HG03280 (cell line): Measurements from ENCODE around the gene CPXM2.

Source experiments
- ATAC-seq: cut with Tn5 transposase; IDR thresholded peaks from one replicate; pipeline ENCODE4 v1.9.1; 2021; ENCODE audit warnings: mild to moderate bottlenecking, moderate library complexity; ENCODE audit not compliant: unreplicated experiment

CPXM2 gene

DNA sequence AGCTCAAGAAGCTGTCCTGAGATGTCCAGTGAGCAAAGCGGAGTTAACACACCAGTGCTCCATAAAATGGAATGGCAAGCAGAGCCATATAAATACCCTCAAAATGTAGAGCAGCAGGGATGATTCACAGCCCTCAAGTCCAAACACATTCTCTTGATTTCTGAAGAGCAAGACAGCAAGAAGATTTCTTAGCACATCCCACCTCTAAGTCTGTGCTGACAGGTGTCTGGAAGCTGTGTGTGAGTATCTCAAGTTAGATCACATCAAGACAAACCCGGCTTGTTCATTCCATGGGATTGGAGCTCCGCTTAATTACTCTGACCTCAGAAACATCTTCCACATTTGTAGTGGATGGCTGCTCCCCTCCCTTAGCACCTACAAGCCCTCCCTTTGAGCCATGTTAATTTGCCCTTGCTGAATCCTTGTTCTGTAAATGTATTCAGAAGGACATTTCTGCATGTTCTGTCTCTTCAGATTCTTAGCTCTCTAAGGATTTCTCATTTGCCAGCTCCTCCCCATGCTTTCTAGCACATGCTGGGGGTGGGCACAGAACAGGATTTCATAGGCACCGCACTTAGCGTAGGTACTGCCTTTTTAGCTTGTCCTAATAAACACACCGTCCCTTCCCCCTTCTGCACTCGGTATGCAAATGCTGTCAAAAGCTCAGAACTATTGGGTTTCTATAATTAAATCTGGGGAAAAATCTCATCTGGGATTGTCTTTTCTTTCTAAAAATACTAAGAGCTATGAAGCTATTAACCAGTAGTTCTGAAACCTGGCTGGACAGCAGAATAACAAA lies 112.7 kb downstream of the CPXM2 start:
- no peak for ATAC-seq

DNA sequence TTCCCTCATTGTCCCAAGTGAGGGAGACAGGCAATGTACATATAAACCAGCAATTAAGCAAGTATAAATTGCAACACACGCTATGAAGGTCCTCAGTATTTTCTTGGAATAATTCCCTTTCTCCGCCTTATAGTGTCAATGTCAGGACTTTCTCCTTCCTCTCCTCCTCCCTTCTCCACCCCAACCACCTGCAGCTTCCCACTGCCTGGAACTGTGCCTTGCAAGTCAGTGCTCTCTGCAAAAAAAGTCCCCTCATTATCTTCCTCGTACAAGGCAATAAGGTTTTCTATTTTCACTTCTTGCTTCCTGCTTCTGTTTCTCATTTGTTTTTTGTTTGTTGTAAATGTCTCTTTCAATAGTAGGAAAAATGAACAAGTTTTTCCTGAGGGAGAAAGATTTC lies 113.7 kb downstream of the CPXM2 start:
- no peak for ATAC-seq

DNA sequence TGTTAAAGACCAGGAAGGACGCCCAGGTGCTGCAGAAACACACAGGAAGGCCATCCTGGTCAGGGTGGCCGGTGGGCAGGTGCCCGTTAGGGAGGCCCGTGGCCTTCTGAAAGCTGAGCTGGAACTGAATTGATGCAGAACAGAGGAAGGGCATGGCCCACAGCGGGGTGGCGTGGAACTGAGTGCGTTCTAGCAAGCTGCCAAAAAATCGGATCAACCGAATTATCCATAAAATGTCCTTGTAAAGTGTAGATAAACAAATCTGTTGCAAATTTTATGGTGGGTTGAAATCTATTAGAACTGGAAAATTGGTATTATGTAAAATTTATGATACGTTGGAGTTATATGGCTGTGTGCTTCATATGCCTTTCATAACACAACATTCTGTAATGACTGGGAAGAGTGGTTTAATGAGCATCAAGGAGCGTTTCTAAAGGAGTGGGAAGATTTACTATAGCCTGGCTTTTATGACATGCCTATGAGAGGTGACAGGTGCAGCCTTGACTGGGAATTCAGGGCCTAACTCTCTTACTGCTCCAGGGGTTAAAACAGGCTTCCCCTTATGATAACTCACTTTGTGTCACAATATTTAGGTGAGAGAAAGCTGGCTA lies 117.4 kb downstream of the CPXM2 start:
- no peak for ATAC-seq

DNA sequence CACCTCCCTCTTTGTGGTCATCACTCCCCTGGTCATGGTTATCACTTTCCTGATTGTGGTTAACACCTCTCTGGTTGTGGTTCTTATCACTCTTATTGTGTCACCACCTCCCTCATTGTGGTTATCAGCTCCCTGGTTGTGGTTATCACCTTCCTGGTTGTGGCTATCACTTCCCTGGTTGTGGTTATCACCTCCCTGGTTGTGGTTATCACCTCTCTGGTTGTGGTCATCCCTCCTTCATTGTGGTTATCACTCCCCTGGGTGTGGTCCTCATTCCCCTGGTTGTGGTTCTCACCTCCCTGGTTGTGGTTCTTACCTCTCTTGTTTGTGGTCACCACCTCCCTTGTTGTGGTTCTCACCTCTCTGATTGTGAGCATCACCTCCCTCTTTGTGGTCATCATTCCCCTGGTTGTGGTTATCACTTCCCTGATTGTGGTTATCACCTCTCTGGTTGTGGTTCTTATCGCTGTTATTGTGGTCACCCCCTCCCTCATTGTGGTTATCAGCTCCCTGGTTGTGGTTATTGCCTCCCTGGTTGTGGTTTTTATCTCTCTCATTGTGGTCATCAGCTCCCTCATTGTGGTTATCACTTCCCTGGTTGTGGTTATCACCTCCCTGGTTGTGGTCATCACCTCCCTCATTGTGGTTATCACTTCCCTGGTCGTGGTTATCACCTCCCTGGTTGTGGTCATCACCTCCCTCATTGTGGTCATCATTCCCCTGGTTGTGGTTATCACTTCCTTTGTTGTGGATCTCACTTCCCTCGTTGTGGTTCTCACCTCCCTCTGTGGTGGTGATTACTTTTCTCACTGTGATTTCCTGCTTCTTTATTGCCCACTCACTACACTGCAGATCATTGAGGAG lies 118.7 kb downstream of the CPXM2 start:
- ATAC-seq, result no peak

DNA sequence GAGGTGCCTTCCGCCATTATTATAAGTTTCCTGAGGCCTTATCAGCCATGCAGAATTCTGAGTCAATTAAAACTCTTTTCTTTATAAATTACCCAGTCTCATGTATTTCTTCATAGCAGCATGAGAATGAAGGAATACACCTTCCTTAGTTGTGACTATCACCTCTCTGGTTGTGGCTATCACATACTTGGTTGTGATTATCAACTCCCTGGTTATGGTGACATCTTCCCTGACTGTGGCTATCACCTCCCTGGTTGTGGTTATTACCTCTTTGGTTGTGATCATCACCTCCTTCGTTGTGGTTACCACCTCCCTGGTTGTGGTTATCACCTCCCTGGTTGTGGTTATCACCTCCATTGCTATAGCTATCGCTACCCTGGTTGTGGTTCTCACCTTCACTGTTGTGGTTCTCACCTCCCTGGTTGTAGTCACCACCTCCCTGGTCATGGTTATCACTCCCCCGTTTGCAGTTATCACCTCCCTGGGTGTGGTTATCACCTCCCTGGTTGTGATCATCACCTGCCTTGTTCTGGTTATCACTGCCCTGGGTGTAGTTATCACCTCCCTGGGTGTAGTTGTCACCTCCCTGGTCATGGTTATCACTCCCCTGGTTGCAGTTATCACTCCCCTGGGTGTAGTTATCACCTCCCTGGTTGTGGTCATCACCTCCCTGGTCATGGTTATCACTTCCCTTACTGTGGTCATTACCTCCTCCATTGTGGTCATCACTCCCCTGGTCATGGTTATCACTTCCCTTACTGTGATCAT lies 119.5 kb downstream of the CPXM2 start:
- ATAC-seq, result no peak

DNA sequence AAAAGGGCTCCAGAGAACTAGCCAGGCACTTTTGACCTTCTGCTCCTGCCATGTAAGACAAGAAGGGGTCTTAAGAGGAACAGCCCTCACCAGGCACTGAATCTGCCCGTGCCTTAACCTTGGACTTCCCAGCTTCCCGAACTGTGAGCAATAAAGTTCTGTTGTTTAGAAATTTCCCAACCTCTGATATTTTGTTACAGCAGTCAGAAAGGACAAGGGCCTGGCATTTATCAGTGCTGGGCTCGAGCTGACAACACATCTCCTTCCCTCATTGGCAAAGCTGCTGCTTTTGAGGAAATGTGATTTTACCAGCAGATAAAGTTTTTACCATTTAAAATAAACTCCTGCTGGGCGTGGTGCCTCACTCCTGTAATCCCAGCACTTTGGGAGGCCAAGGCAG lies 122.0 kb downstream of the CPXM2 start:
- no peak for ATAC-seq

DNA sequence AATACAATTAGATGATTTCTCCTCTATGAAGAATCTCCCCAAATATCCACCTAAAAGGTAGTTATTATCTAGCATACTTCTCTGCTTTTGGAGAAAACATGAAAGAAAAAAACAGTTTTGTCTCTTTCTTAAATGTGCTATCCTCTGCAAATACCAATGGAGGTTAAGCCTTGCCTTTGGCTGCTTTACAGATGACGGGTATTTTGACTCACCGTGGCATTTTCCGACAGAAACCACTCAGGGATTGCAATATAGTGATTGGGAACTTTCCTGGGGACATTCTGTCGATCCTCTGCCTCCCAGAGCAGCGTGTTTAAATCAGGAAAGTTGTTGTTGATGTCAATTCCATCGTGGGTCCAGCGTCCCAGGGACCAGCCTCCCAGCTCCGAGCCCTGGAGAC lies 124.8 kb downstream of the CPXM2 start:
- no peak for ATAC-seq

DNA sequence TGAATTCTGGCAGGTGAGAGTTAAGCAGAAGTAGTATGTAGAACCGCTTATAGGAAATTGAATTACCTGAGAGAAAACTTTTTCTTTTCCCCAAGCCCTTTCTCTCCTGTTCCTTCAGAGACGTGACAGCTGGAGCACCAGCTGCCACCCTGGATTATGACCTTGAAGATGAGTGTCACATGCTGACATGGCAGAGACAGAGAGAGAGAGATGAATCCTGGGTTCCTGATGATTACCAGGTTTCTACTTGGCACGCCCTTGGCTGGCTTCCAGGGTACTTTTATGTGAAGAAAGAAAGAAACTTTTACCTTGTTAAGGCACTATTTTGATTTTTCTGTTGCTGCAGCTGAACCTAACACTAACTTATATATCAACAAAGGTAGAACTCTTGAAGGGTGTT lies 125.6 kb downstream of the CPXM2 start:
- no peak for ATAC-seq

DNA sequence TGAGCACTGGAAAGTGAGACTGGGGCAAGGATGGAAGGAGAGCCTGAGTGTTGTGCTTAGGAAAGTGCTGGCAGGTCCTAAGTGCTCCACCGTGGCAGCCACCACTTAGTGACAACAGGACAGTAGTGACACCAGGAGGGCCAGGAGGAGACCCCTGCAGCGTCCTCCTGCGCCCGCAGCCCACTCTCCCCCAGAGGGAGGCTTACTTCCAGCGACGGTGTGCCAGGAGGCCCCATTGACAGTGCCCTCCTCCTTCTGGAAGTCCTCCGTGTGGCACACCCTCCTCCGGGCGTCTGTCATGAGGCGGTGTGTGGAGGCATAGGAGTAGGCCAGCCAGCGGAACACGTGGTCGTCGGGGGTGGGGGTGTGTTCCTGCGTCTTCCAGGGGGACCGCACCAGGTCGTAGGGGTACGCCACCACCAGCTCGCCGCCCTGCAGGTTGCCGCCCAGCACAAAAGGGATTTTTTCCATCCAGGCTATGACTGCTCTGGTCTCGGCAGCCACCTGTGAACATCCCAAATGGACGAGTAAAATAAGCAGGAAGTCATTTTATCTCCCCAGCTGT lies 129.9 kb downstream of the CPXM2 start:
- ATAC-seq, result no peak

DNA sequence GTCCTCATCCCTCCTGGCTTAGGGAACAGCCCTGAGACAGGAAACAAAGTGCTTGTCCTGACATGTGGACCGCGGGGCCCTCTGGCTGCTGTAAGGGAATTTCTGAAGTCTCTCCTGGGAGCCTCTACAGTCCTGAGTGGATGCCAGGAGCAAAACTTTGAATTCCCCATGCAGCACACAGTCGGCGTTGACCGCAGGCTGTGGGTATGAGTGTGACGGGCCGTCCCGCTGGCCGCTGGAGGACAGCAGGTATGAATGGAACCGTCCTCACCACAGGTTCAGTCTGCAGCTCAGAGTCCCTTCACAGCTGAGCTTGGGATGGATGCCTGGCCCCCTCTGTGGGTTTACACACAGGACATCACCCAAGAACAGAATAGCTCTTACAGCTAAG lies 130.6 kb downstream of the CPXM2 start:
- no peak for ATAC-seq

DNA sequence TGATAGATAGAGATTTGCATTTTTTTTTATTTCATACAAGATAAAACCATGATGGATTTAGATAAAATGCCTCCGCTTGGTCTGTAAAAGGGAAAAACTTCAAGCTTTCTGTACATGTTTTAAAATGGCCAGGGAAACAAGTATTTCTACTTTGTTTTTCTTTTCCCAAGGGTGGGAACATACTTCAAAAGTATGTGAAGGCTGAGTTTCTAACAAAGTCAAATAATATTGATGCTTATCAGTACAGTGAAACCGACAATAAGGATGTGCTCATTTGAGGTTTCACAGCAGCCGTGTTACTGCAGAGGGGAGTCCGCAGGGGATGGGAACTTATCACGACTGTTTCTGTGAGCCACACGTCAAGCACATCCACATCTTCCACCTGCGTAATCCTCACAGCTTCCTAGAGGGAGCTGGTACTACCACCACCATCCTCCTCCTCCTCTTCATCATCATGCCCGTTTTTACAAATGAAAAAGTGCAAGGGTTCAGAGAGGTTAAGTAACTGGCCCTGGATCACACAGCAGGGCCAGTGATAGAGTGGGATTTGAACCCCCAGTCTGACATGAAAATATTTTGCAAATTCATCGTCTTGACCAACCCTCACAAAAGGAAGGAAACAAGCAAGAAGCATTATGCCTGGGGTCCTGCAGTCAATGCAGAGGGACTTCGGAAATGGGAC lies 131.1 kb downstream of the CPXM2 start:
- ATAC-seq, result no peak

DNA sequence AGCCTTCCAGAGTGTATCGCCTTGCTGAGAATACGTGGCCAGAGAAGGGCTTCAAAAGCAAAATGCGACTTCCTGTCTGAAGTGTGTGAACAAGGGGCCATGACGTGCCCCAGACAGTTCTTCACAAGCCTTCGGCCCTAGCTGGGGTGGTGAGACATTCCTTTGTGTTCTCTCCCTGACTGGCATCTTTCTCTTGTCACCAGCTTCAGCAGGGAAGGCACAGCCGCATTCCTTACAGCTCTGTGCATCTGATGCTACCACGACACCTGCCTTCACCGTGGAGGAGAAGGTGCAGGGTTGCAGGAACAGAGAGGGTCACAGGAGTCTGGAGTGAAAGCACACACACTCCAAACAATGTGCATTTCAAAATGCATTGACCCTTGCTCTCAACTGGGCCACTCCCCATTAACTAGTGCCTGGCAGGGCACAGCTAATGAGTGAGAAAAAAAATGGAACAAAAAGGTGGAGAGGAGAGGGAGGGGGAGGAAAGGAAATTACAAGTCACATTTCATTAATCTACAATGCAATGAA lies 132.0 kb downstream of the CPXM2 start:
- ATAC-seq, result no peak

DNA sequence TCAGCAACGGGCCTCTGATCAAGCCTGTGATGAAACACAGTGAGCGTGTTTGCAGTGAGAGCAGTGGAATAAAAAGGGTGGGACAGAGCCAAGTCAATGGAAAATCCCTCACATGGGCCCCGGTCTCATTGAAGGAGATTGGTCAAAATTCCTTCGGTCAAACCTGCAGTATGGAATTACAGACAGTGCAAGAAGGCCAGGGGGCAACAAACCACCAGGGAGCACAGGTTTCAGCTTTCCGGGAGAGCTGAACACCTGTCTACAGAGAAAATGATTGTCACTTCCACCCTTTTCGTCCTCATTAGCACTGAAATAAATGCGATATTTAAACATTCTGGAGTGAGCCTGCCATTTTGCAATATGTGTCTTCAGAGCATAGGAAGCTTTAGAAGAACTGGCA lies 132.6 kb downstream of the CPXM2 start:
- no peak for ATAC-seq

DNA sequence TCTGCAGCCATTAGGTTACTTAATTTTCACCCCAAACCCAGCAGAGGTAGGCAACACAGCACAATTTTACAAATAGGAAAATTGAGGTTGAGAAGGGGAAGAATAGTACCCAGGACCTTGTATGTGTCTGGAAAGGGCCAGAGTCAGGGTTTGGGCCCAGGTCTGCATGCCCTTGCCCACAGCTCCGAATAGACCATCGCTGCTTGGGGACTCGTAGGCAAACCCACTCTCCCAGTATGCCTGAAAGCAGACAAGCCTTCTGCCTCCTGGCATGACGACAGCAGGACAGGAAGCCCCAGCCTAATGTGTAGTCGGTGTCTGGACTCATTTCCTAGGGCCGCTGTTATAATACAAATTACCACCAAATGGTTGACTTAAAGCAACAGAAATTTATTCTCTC lies 133.8 kb downstream of the CPXM2 start:
- ATAC-seq, result no peak

DNA sequence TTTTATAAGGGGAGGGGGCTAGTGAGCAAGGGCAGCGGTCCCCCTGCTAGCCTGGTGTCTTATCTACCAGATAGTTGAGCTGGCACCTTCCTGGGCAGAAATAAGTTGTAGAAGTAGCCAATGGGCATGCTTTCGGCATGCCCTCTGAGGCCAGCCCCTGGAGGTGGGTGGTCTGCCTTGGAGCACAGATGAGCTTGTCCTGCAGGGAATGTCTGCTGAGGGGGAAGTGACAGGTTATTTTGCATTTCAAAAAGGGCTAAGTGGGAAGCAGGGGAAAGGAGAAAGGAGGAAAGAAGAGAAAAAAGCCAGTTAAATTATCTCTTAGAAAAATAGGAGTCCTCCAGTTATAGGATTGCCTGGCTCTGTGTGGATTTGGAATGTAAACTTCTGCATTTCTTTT lies 136.5 kb downstream of the CPXM2 start:
- no peak for ATAC-seq

DNA sequence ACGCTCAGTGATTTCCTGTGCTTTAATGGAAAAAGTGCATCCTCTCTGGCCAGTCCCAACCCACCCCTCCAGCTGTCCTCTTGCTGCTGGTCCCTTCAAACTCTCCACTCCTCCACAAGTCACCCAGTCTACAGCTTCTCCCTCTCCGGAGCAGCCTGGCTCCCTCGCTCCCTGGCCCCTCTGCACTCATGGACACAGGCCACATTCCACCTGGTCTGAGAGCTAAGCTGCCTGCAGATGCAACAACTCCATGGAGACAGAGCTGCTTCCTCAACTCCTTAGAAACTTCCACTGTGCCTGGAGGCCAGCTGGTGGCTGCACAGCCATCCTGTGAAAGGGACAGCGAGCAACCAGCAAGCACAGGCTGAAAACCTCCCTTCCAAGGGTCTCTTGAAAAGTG lies 137.5 kb downstream of the CPXM2 start:
- no peak for ATAC-seq

DNA sequence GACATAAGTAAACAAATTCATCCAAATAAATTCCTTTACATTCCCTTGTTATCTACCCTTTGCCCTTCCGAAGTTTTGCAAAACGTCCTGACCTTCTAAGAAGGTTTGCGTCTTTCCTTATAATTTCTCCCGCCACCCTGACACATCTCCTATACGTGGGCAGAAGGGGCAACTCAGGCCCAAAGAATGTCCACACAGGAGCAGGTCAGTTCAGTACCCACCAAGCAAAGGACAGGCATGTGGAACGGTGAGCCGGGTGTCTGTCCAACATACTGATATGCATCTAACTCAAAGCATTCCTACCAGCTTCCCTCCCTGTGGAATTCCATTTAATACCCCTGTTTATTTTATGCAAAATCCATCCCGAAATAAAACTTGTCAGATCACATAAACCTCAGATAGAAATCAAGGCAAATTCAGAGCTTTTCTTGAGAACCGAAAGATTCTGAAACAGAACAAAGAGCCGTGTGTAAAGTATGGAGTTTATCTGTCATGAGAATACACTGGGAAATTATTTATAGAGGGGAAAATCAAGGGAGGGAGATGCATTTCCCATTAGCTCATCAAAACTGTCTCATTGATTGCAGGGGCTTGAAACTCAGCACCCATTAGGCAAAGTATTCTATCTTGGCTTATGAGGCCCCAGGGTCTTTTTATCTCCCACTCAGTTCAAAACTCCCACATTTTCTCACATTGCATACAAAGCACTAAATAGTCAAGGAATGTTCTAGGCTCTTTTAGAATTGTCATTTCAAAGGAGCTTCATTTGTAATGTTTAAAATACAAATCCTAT lies 140.1 kb downstream of the CPXM2 start:
- ATAC-seq, result no peak

DNA sequence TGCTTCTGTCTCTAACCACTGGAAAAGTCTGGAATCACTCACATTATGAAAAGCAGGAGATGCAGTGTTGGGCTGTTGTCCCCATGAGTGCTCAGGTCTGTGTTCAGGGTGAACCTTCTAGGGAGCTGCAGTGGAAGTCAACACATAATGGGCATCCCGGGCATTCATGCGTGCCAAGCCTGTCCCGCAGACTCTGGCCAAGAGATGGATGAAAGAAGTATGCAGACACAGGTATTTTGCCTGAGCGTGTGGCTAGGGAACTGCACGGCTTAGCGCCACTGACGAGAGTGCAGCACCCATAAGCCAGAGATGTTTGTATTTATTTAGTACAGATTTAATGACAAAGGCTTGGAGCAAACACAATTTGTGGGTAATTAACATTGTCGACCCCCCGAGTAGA lies 140.7 kb downstream of the CPXM2 start:
- ATAC-seq, result no peak

DNA sequence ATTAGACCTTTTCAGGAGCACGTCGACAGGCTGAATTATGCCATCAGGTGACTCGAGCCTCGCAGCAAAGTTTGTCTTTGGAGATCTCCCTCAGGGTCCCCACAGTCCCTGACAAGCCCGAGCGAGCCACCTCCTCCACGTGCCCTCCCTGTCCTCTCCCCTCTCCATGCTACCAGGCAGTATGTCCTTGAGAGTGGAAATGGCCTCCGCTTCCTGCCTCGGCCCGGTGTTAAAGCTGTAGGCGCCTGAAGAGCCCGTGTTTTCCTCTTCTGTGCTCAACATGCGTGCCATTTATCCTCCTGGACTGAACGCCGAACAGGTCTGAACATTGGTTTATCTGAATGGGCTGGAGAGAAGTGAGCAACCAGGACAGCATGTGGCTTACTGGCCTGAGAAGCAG lies 142.9 kb downstream of the CPXM2 start:
- no peak for ATAC-seq
